KMS-11 (cell line): ENCODE results near the gene CAPN3.
"Not testable (repeated sequence)": the region's sequence is repeated elsewhere in the genome, so short reads cannot be mapped to it uniquely, and the experiment has no call there.

Source experiments
- H2AFZ ChIP-seq: fragments of 200-600 bp; sonication (generic); 2 replicates; pipeline ENCODE4 v1.6.1; 2016; ENCODE audit warnings: antibody characterized with exemption, mixed run types, low read depth
- H3K27ac ChIP-seq: fragments of 200-600 bp; sonication (generic); 2 replicates; pipeline ENCODE4 v1.6.1; 2016; ENCODE audit warnings: mild to moderate bottlenecking, mixed run types
- H3K27me3 ChIP-seq: fragments of 200-600 bp; sonication (generic); 2 replicates; pipeline ENCODE4 v1.6.1; 2017; ENCODE audit warnings: mild to moderate bottlenecking, low read depth, mixed run types, moderate library complexity; ENCODE audit not compliant: insufficient read depth
- H3K36me3 ChIP-seq: fragments of 200-600 bp; sonication (generic); 2 replicates; pipeline ENCODE4 v1.6.1; 2017; ENCODE audit warnings: mild to moderate bottlenecking, mixed run types; ENCODE audit not compliant: insufficient read depth
- H3K4me1 ChIP-seq: fragments of 200-600 bp; sonication (generic); 2 replicates; pipeline ENCODE4 v1.6.1; 2016; ENCODE audit warnings: mild to moderate bottlenecking, low read depth, mixed run types; ENCODE audit not compliant: poor library complexity, severe bottlenecking
- H3K4me2 ChIP-seq: fragments of 200-600 bp; sonication (generic); 2 replicates; pipeline ENCODE4 v1.7.0; 2016; ENCODE audit warnings: mild to moderate bottlenecking, mixed run types
- H3K4me3 ChIP-seq: fragments of 200-600 bp; sonication (generic); IDR thresholded peaks from 2 replicates; pipeline ENCODE4 v1.6.1; 2017; ENCODE audit warnings: low read depth, low read length, mixed read lengths; ENCODE audit not compliant: insufficient read depth
- H3K79me2 ChIP-seq: fragments of 200-600 bp; sonication (generic); 2 replicates; pipeline ENCODE4 v1.6.1; 2016; ENCODE audit warnings: low read depth, mixed run types; ENCODE audit not compliant: insufficient read depth
- H3K9ac ChIP-seq: fragments of 200-600 bp; sonication (generic); 2 replicates; pipeline ENCODE4 v1.6.1; 2016; ENCODE audit warnings: mild to moderate bottlenecking, mixed run types
- H4K20me1 ChIP-seq: fragments of 200-600 bp; sonication (generic); 2 replicates; pipeline ENCODE4 v1.6.1; 2016; ENCODE audit warnings: mild to moderate bottlenecking, mixed run types; ENCODE audit not compliant: insufficient read depth
- TF ChIP-seq, protein P1 (sequence below): fragments of 200-600 bp; sonication (generic); conservative IDR thresholded peaks from 2 replicates; pipeline ENCODE4 v1.6.1; 2017; ENCODE audit warnings: low read depth, mild to moderate bottlenecking, antibody characterized with exemption, low read length, moderate library complexity, mixed read lengths

Gene CAPN3

DNA sequence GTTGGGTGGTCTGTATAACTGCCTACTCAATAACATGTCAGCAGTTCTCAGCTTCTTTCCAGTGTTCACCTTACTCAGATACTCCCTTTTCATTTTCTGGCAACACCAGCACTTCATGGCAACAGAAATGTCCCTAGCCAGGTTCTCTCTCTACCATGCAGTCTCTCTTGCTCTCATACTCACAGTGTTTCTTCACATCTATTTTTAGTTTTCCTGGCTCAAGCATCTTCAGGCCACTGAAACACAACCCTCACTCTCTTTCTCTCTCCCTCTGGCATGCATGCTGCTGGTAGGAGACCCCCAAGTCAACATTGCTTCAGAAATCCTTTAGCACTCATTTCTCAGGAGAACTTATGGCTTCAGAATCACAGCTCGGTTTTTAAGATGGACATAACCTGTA is at the start of gene CAPN3:
Gene CAPN3, plus strand, starts transcription at position 253 of the 400 bp plus-strand sequence. CDS start 305 bp downstream, outside the sequence.
- TF ChIP-seq, protein P1, sequence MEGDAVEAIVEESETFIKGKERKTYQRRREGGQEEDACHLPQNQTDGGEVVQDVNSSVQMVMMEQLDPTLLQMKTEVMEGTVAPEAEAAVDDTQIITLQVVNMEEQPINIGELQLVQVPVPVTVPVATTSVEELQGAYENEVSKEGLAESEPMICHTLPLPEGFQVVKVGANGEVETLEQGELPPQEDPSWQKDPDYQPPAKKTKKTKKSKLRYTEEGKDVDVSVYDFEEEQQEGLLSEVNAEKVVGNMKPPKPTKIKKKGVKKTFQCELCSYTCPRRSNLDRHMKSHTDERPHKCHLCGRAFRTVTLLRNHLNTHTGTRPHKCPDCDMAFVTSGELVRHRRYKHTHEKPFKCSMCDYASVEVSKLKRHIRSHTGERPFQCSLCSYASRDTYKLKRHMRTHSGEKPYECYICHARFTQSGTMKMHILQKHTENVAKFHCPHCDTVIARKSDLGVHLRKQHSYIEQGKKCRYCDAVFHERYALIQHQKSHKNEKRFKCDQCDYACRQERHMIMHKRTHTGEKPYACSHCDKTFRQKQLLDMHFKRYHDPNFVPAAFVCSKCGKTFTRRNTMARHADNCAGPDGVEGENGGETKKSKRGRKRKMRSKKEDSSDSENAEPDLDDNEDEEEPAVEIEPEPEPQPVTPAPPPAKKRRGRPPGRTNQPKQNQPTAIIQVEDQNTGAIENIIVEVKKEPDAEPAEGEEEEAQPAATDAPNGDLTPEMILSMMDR = no peak
- H3K4me3 ChIP-seq = no peak within 1 kb of the TSS
- no peaks in the 10 kb centered on the region for H3K36me3 ChIP-seq
- no peaks in the 10 kb centered on the region for H3K79me2 ChIP-seq
- no peak within 1 kb of the TSS for H3K9ac ChIP-seq
- no peaks in the 10 kb centered on the region for H3K27me3 ChIP-seq
- no peak within 1 kb of the TSS for H3K27ac ChIP-seq
- no peaks in the 10 kb centered on the region for H4K20me1 ChIP-seq
- no peak within 1 kb of the TSS for H3K4me2 ChIP-seq
- H3K4me1 ChIP-seq = no peaks in the 10 kb centered on the region
- H2AFZ ChIP-seq = no peak within 1 kb of the TSS

DNA sequence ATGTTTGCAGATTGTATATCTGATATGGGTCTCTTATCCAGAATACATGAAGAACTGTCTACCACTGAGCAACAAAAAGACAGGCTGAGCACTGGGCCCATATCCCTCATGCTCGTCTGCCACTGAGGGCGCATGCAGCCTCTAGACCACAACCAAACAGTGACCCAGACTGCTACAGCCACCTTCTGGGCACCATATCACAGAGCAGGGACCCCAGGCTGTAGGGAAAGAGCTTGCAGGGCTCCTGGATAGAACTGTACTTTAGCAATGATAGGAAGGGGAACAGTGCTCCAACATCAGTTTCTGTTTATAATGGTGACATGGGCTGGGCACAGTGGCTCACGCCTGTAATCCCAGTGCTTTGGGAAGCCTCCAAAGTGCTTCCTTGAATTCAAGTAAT is 45.8 kb upstream of the CAPN3 start:
- no peaks in the 10 kb centered on the region for H3K36me3 ChIP-seq
- H3K4me1 ChIP-seq = no peaks in the 10 kb centered on the region
- no peak overlapping the region for H3K9ac ChIP-seq
- no peak overlapping the region for H2AFZ ChIP-seq
- no peak overlapping the region for H3K4me2 ChIP-seq
- H3K4me3 ChIP-seq = no peak overlapping the region
- no peaks in the 10 kb centered on the region for H3K27me3 ChIP-seq
- no peak overlapping the region for H3K27ac ChIP-seq
- H4K20me1 ChIP-seq = no peaks in the 10 kb centered on the region
- no peaks in the 10 kb centered on the region for H3K79me2 ChIP-seq
- TF ChIP-seq, protein P1 = no peak

DNA sequence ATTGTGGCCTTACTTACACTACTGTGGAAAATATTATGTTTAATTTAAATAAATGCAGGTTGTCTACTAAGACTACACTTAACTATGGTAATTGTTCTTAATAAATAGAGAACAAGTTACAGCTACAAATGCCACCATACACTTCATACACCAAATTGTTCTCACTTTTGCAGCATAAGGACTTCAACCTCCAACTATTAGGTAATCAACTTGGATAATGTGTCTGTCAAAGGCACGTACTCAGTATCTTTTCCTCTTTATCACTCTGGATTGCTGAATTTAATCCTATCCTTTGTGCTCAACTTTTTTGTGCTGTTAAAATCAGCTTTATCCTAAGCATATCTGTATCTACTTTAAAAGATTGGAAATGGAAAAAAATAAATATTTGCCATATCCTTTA is 44.5 kb upstream of the CAPN3 start:
- no peak overlapping the region for H3K4me3 ChIP-seq
- H3K27ac ChIP-seq = no peak overlapping the region
- H3K79me2 ChIP-seq = no peaks in the 10 kb centered on the region
- H3K36me3 ChIP-seq = no peaks in the 10 kb centered on the region
- H2AFZ ChIP-seq = no peak overlapping the region
- H3K4me2 ChIP-seq = no peak overlapping the region
- no peaks in the 10 kb centered on the region for H3K4me1 ChIP-seq
- H4K20me1 ChIP-seq = no peaks in the 10 kb centered on the region
- TF ChIP-seq, protein P1 = no peak
- H3K27me3 ChIP-seq = no peaks in the 10 kb centered on the region
- H3K9ac ChIP-seq = no peak overlapping the region

DNA sequence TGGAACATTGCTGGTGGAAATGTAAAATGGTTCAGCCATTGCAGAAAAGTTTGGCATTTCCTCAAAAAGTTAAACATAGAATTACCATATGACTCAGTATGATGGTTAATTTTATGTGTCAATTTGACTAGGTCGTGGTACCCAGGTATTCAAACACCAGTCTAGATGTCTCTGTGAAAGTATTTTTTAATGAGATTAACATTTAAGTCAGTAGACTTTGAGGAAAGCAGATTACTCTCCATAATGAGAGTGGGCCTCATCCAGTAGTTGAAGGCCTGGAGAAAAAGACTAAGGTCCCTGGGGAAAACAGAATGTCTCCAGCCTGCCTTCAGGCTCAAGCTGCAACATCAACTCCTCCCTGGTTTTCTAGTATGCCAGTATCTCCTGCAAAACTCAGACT is 43.8 kb upstream of the CAPN3 start:
- Histone ChIP-seq H3K9ac (no peak overlapping the region), H3K4me1 (no peaks in the 10 kb centered on the region), H3K4me3 (no peak overlapping the region), H3K27ac (no peak overlapping the region), H4K20me1 (no peaks in the 10 kb centered on the region), H3K27me3 (no peaks in the 10 kb centered on the region), H3K4me2 (no peak overlapping the region), H3K36me3 (no peaks in the 10 kb centered on the region), H3K79me2 (no peaks in the 10 kb centered on the region), H2AFZ (no peak overlapping the region)
- TF ChIP-seq, protein P1 = no peak

- not testable (repeated sequence) for H3K9ac ChIP-seq, H3K27me3 ChIP-seq, H2AFZ ChIP-seq, H3K4me3 ChIP-seq, H3K79me2 ChIP-seq, H3K36me3 ChIP-seq, H3K4me1 ChIP-seq, H4K20me1 ChIP-seq, H3K4me2 ChIP-seq, H3K27ac ChIP-seq
These were observed 43.0 kb upstream of the CAPN3 start for GRCh38 chr15:42316282-42316805.
